Transverse colon (tissue), 4 donors: ENCODE measurements around the gene KRT35.

ENCODE experiments used
- POLR2A ChIP-seq: fragments of 450-650 bp; IDR thresholded peaks from one replicate; pipeline ENCODE4 v1.6.1; 2016; ENCODE audit warnings: antibody characterized with exemption, mild to moderate bottlenecking, moderate library complexity
- POLR2AphosphoS5 ChIP-seq, 3 donors: sonication (generic); formaldehyde crosslinking; IDR thresholded peaks; one replicate each; pipeline ENCODE4 v1.6.1; 2016; ENCODE audit warnings: antibody characterized with exemption in 3 of 3
- TF ChIP-seq, protein P1 (sequence below), 5 experiments: fragments of 200-600 bp in 3 of 5; fragments of 450-650 bp in 2 of 5; sonication (generic) in 3 of 5; IDR thresholded peaks; 1 replicate in 2 of 5; 2 replicates in 3 of 5; pipeline ENCODE4 v1.5.1; 2016 to 2017; ENCODE audit warnings: antibody characterized with exemption in 5 of 5, inconsistent platforms in 3 of 5, mild to moderate bottlenecking in 2 of 5, moderate library complexity in 1 of 5

- TF ChIP-seq POLR2A = peak; percentile 28
- TF ChIP-seq POLR2AphosphoS5 (IDR thresholded peaks at IDR 0.05) = no peak
- TF ChIP-seq, protein P1, sequence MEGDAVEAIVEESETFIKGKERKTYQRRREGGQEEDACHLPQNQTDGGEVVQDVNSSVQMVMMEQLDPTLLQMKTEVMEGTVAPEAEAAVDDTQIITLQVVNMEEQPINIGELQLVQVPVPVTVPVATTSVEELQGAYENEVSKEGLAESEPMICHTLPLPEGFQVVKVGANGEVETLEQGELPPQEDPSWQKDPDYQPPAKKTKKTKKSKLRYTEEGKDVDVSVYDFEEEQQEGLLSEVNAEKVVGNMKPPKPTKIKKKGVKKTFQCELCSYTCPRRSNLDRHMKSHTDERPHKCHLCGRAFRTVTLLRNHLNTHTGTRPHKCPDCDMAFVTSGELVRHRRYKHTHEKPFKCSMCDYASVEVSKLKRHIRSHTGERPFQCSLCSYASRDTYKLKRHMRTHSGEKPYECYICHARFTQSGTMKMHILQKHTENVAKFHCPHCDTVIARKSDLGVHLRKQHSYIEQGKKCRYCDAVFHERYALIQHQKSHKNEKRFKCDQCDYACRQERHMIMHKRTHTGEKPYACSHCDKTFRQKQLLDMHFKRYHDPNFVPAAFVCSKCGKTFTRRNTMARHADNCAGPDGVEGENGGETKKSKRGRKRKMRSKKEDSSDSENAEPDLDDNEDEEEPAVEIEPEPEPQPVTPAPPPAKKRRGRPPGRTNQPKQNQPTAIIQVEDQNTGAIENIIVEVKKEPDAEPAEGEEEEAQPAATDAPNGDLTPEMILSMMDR (IDR thresholded peaks at IDR 0.05) = no peak
Measured at GRCh38 chr17:41524261-41524660, 43.3 kb upstream of the KRT35 start.
